ENCODE data around the gene ISY1. TPM values are rescaled to one million over a fixed set of nuclear protein-coding genes. Genes with fewer than 3 reads are reported as not detected.
"Not testable (repeated sequence)": the region's sequence is repeated elsewhere in the genome, so short reads cannot be mapped to it uniquely, and the experiment has no call there.

ISY1 gene
- total and polyA plus RNA-seq, 4 donors: 23.1 to 39.6 (median 26.5) TPM

GRCh38 chr3:129095285-129095684, 65.6 kb downstream of the ISY1 start:
- ATAC-seq (ENCODE audit: insufficient read depth, low FRiP score): no peak
- Histone ChIP-seq H3K4me3 (no peak overlapping the region), H3K4me1 (ENCODE audit: control insufficient read depth in 5 of 5, insufficient read depth in 5 of 5, low read length in 5 of 5) (peaks cover 0 to 2% (median 0%) of the 10 kb centered on the region in 5 donors), H3K9ac (ENCODE audit: insufficient read depth in 1 of 2, low read length in 2 of 2) (no peak overlapping the region), H3K27ac (ENCODE audit: low read depth in 1 of 2, low read length in 1 of 2) (no peak overlapping the region), H3K27me3 (ENCODE audit: control insufficient read depth in 3 of 3, insufficient read depth in 3 of 3, low read length in 2 of 3) (no peaks in the 10 kb centered on the region), H3K36me3 (ENCODE audit: control insufficient read depth in 4 of 4, insufficient read depth in 4 of 4, low read length in 4 of 4) (peaks cover 6 to 25% (median 11%) of the 10 kb centered on the region in 4 donors), H3K9me3 (ENCODE audit: control insufficient read depth in 4 of 4, insufficient read depth in 3 of 4, low read length in 3 of 4) (peaks cover 0 to 2% (median 0%) of the 10 kb centered on the region in 4 donors)
- no peak for TF ChIP-seq CTCF (IDR thresholded peaks at IDR 0.05; ENCODE audit: control extremely low read depth, extremely low read depth)
- WGBS, 2 donors: 96 to 97% methylated on average over 10 of the region's 10 CpGs
- DNase-seq: no peak

GRCh38 chr3:129088312-129088711, 72.6 kb downstream of the ISY1 start:
- H3K4me1 ChIP-seq (ENCODE audit: control insufficient read depth in 5 of 5, insufficient read depth in 5 of 5, low read length in 5 of 5): peaks cover 5 to 11% (median 5%) of the 10 kb centered on the region in 5 donors
- not testable (repeated sequence) for ATAC-seq (ENCODE audit: insufficient read depth, low FRiP score); H3K9ac ChIP-seq (ENCODE audit: insufficient read depth in 1 of 2, low read length in 2 of 2); H3K27me3 ChIP-seq (ENCODE audit: control insufficient read depth in 3 of 3, insufficient read depth in 3 of 3, low read length in 2 of 3); H3K27ac ChIP-seq (ENCODE audit: low read depth in 1 of 2, low read length in 1 of 2); DNase-seq; H3K9me3 ChIP-seq (ENCODE audit: control insufficient read depth in 4 of 4, insufficient read depth in 3 of 4, low read length in 3 of 4); H3K4me3 ChIP-seq
- WGBS, 2 donors: no CpG with 5 or more reads among the region's 6 CpGs
- H3K36me3 ChIP-seq (ENCODE audit: control insufficient read depth in 4 of 4, insufficient read depth in 4 of 4, low read length in 4 of 4): peaks cover 0 to 10% (median 2%) of the 10 kb centered on the region in 4 donors

GRCh38 chr3:129087904-129088303, 73.0 kb downstream of the ISY1 start:
- not testable (repeated sequence) for H3K27me3 ChIP-seq (ENCODE audit: control insufficient read depth in 3 of 3, insufficient read depth in 3 of 3, low read length in 2 of 3); H3K9me3 ChIP-seq (ENCODE audit: control insufficient read depth in 4 of 4, insufficient read depth in 3 of 4, low read length in 3 of 4); H3K27ac ChIP-seq (ENCODE audit: low read depth in 1 of 2, low read length in 1 of 2); H3K36me3 ChIP-seq (ENCODE audit: control insufficient read depth in 4 of 4, insufficient read depth in 4 of 4, low read length in 4 of 4); H3K9ac ChIP-seq (ENCODE audit: insufficient read depth in 1 of 2, low read length in 2 of 2); H3K4me3 ChIP-seq
- ATAC-seq (ENCODE audit: insufficient read depth, low FRiP score): peak; percentile 69
- peak; percentile 66 to 80 (median 78) for DNase-seq
- WGBS, 2 donors: 12% methylated on average over 7 of the region's 9 CpGs; no CpG with 5 or more reads in 1 of the 2 donors
- H3K4me1 ChIP-seq (ENCODE audit: control insufficient read depth in 5 of 5, insufficient read depth in 5 of 5, low read length in 5 of 5): peaks cover 5 to 11% (median 5%) of the 10 kb centered on the region in 5 donors

GRCh38 chr3:129087138-129087702, 73.6 kb downstream of the ISY1 start:
- Histone ChIP-seq H3K4me1 (ENCODE audit: control insufficient read depth in 5 of 5, insufficient read depth in 5 of 5, low read length in 5 of 5) (peaks cover 5 to 11% (median 5%) of the 10 kb centered on the region in 5 donors), H3K9ac (ENCODE audit: insufficient read depth in 1 of 2, low read length in 2 of 2) (peak overlapping the region in 1 of 2 donors; percentile 80), H3K4me3 (no peak overlapping the region), H3K9me3 (ENCODE audit: control insufficient read depth in 4 of 4, insufficient read depth in 3 of 4, low read length in 3 of 4) (no peaks in the 10 kb centered on the region), H3K36me3 (ENCODE audit: control insufficient read depth in 4 of 4, insufficient read depth in 4 of 4, low read length in 4 of 4) (peaks cover 0 to 6% (median under 1%) of the 10 kb centered on the region in 4 donors), H3K27me3 (ENCODE audit: control insufficient read depth in 3 of 3, insufficient read depth in 3 of 3, low read length in 2 of 3) (no peaks in the 10 kb centered on the region), H3K27ac (ENCODE audit: low read depth in 1 of 2, low read length in 1 of 2) (peak overlapping the region; percentile 24 to 95)
- WGBS, 2 donors: 60 to 75% methylated on average over 8 of the region's 8 CpGs
- no peak for ATAC-seq (ENCODE audit: insufficient read depth, low FRiP score)
- DNase-seq: peak; percentile 55 to 78 (median 66)
- TF ChIP-seq CTCF (IDR thresholded peaks at IDR 0.05; ENCODE audit: control extremely low read depth, extremely low read depth): no peak
